ENCODE data around the gene AFP. TPM values are rescaled to one million over a fixed set of nuclear protein-coding genes. Genes with fewer than 3 reads are reported as not detected.

Gene AFP
- total and polyA plus RNA-seq, 5 donors from 2014 or later = not detected

DNA sequence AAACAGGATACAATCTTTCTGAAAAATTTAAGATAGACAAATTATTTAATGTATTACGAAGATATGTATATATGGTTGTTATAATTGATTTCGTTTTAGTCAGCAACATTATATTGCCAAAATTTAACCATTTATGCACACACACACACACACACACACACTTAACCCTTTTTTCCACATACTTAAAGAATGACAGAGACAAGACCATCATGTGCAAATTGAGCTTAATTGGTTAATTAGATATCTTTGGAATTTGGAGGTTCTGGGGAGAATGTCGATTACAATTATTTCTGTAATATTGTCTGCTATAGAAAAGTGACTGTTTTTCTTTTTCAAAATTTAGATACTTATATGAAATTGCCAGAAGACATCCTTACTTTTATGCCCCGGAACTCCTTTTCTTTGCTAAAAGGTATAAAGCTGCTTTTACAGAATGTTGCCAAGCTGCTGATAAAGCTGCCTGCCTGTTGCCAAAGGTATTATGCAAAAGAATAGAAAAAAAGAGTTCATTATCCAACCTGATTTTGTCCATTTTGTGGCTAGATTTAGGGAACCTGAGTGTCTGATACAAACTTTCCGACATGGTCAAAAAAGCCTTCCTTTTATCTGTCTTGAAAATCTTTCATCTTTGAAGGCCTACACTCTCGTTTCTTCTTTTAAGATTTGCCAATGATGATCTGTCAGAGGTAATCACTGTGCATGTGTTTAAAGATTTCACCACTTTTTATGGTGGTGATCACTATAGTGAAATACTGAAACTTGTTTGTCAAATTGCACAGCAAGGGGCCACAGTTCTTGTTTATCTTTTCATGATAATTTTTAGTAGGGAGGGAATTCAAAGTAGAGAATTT, 26.8 kb upstream of the AFP start:
- H3K9me3 Mint-ChIP-seq = no peaks in the 10 kb centered on the region
- Histone ChIP-seq H3K27ac (ENCODE audit: insufficient read depth, low read length, poor library complexity, severe bottlenecking) (no peak overlapping the region), H3K9me3 (ENCODE audit: control insufficient read depth in 2 of 2, low read length in 2 of 2) (no peaks in the 10 kb centered on the region), H3K4me3 (ENCODE audit: low read depth, low read length) (no peak overlapping the region), H3K36me3 (ENCODE audit: control insufficient read depth, insufficient read depth, low read length) (no peaks in the 10 kb centered on the region), H3K27me3 (ENCODE audit: control insufficient read depth, insufficient read depth, low read length) (no peaks in the 10 kb centered on the region), H3K4me1 (ENCODE audit: control insufficient read depth, insufficient read depth, low read length, poor library complexity, severe bottlenecking) (no peaks in the 10 kb centered on the region)
- no peaks in the 10 kb centered on the region for H3K36me3 Mint-ChIP-seq
- H3K27me3 Mint-ChIP-seq = peaks cover 2% of the 10 kb centered on the region
- DNase-seq (no peak), ATAC-seq (ENCODE audit: low read depth in 2 of 2) (no peak)
- H3K4me1 Mint-ChIP-seq = no peaks in the 10 kb centered on the region
- no peak overlapping the region for H3K4me3 Mint-ChIP-seq
- no peak overlapping the region for H3K27ac Mint-ChIP-seq

DNA sequence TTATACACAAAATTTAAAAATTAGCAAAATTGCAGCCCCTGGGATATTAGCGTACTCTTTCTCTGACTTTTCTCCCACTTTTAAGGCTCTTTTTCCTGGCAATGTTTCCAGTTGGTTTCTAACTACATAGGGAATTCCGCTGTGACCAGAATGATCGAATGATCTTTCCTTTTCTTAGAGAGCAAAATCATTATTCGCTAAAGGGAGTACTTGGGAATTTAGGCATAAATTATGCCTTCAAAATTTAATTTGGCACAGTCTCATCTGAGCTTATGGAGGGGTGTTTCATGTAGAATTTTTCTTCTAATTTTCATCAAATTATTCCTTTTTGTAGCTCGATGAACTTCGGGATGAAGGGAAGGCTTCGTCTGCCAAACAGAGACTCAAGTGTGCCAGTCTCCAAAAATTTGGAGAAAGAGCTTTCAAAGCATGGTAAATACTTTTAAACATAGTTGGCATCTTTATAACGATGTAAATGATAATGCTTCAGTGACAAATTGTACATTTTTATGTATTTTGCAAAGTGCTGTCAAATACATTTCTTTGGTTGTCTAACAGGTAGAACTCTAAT, 26.0 kb upstream of the AFP start:
- no peak overlapping the region for H3K4me3 ChIP-seq (ENCODE audit: low read depth, low read length)
- Mint-ChIP-seq H3K4me3 (no peak overlapping the region), H3K36me3 (no peaks in the 10 kb centered on the region), H3K27me3 (no peaks in the 10 kb centered on the region), H3K27ac (no peak overlapping the region), H3K4me1 (no peaks in the 10 kb centered on the region), H3K9me3 (no peaks in the 10 kb centered on the region)
- no peaks in the 10 kb centered on the region for H3K27me3 ChIP-seq (ENCODE audit: control insufficient read depth, insufficient read depth, low read length)
- H3K9me3 ChIP-seq (ENCODE audit: control insufficient read depth in 2 of 2, low read length in 2 of 2) = no peaks in the 10 kb centered on the region
- H3K27ac ChIP-seq (ENCODE audit: insufficient read depth, low read length, poor library complexity, severe bottlenecking) = no peak overlapping the region
- ATAC-seq (ENCODE audit: low read depth in 2 of 2) (no peak), DNase-seq (no peak)
- H3K36me3 ChIP-seq (ENCODE audit: control insufficient read depth, insufficient read depth, low read length) = no peaks in the 10 kb centered on the region
- H3K4me1 ChIP-seq (ENCODE audit: control insufficient read depth, insufficient read depth, low read length, poor library complexity, severe bottlenecking) = no peaks in the 10 kb centered on the region

GRCh38 chr4:73410916-73411730, 24.9 kb upstream of the AFP start:
- no peak for DNase-seq
- no peaks in the 10 kb centered on the region for H3K27me3 Mint-ChIP-seq

GRCh38 chr4:73411731-73412414, 24.1 kb upstream of the AFP start:
- ATAC-seq (ENCODE audit: low read depth in 2 of 2) (no peak), DNase-seq (no peak)
- H3K27ac Mint-ChIP-seq = no peak overlapping the region
- no peaks in the 10 kb centered on the region for H3K36me3 Mint-ChIP-seq
- Histone ChIP-seq H3K4me1 (ENCODE audit: control insufficient read depth, insufficient read depth, low read length, poor library complexity, severe bottlenecking) (no peaks in the 10 kb centered on the region), H3K9me3 (ENCODE audit: control insufficient read depth in 2 of 2, low read length in 2 of 2) (no peaks in the 10 kb centered on the region), H3K36me3 (ENCODE audit: control insufficient read depth, insufficient read depth, low read length) (no peaks in the 10 kb centered on the region), H3K4me3 (ENCODE audit: low read depth, low read length) (no peak overlapping the region), H3K27ac (ENCODE audit: insufficient read depth, low read length, poor library complexity, severe bottlenecking) (no peak overlapping the region), H3K27me3 (ENCODE audit: control insufficient read depth, insufficient read depth, low read length) (no peaks in the 10 kb centered on the region)
- H3K4me3 Mint-ChIP-seq = no peak overlapping the region
- H3K27me3 Mint-ChIP-seq = no peaks in the 10 kb centered on the region
- H3K9me3 Mint-ChIP-seq = no peaks in the 10 kb centered on the region
- H3K4me1 Mint-ChIP-seq = no peaks in the 10 kb centered on the region

More at GRCh38 chr4:73410916-73411730, 24.9 kb upstream of the AFP start:
- ATAC-seq (ENCODE audit: low read depth in 2 of 2) = no peak
- Mint-ChIP-seq H3K4me1 (no peaks in the 10 kb centered on the region), H3K4me3 (no peak overlapping the region), H3K9me3 (no peaks in the 10 kb centered on the region), H3K27ac (no peak overlapping the region), H3K36me3 (no peaks in the 10 kb centered on the region)
- Histone ChIP-seq H3K4me3 (ENCODE audit: low read depth, low read length) (no peak overlapping the region), H3K27ac (ENCODE audit: insufficient read depth, low read length, poor library complexity, severe bottlenecking) (no peak overlapping the region), H3K9me3 (ENCODE audit: control insufficient read depth in 2 of 2, low read length in 2 of 2) (no peaks in the 10 kb centered on the region), H3K36me3 (ENCODE audit: control insufficient read depth, insufficient read depth, low read length) (no peaks in the 10 kb centered on the region), H3K27me3 (ENCODE audit: control insufficient read depth, insufficient read depth, low read length) (no peaks in the 10 kb centered on the region), H3K4me1 (ENCODE audit: control insufficient read depth, insufficient read depth, low read length, poor library complexity, severe bottlenecking) (no peaks in the 10 kb centered on the region)

DNA sequence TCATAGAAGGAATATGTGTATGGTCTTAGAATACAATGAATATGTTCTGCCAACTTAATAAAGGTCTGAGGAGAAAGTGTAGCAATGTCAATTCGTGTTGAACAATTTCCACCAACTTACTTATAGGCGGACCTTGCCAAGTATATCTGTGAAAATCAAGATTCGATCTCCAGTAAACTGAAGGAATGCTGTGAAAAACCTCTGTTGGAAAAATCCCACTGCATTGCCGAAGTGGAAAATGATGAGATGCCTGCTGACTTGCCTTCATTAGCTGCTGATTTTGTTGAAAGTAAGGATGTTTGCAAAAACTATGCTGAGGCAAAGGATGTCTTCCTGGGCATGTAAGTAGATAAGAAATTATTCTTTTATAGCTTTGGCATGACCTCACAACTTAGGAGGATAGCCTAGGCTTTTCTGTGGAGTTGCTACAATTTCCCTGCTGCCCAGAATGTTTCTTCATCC, 22.7 kb upstream of the AFP start:
- no peaks in the 10 kb centered on the region for H3K4me1 ChIP-seq (ENCODE audit: control insufficient read depth, insufficient read depth, low read length, poor library complexity, severe bottlenecking)
- DNase-seq = no peak
- H3K4me3 ChIP-seq (ENCODE audit: low read depth, low read length) = no peak overlapping the region
- H3K27me3 ChIP-seq (ENCODE audit: control insufficient read depth, insufficient read depth, low read length) = no peaks in the 10 kb centered on the region
- no peaks in the 10 kb centered on the region for H3K9me3 ChIP-seq (ENCODE audit: control insufficient read depth in 2 of 2, low read length in 2 of 2)
- no peaks in the 10 kb centered on the region for H3K9me3 Mint-ChIP-seq
- no peaks in the 10 kb centered on the region for H3K36me3 Mint-ChIP-seq
- no peak overlapping the region for H3K27ac Mint-ChIP-seq
- no peak for ATAC-seq (ENCODE audit: low read depth in 2 of 2)
- no peaks in the 10 kb centered on the region for H3K36me3 ChIP-seq (ENCODE audit: control insufficient read depth, insufficient read depth, low read length)
- no peaks in the 10 kb centered on the region for H3K27me3 Mint-ChIP-seq
- no peaks in the 10 kb centered on the region for H3K4me1 Mint-ChIP-seq
- H3K27ac ChIP-seq (ENCODE audit: insufficient read depth, low read length, poor library complexity, severe bottlenecking) = no peak overlapping the region
- no peak overlapping the region for H3K4me3 Mint-ChIP-seq

DNA sequence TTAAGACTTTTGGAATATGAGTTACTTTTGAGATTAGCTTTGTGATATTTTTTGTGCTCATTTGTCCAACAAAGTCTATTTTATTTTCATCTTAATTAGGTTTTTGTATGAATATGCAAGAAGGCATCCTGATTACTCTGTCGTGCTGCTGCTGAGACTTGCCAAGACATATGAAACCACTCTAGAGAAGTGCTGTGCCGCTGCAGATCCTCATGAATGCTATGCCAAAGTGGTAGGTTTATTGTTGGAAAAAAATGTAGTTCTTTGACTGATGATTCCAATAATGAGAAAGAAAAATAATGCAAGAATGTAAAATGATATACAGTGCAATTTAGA, 21.1 kb upstream of the AFP start:
- H3K27me3 ChIP-seq (ENCODE audit: control insufficient read depth, insufficient read depth, low read length) = no peaks in the 10 kb centered on the region
- H3K9me3 Mint-ChIP-seq = no peaks in the 10 kb centered on the region
- H3K27ac ChIP-seq (ENCODE audit: insufficient read depth, low read length, poor library complexity, severe bottlenecking) = no peak overlapping the region
- no peak overlapping the region for H3K4me3 ChIP-seq (ENCODE audit: low read depth, low read length)
- H3K4me3 Mint-ChIP-seq = no peak overlapping the region
- H3K27ac Mint-ChIP-seq = no peak overlapping the region
- H3K36me3 Mint-ChIP-seq = no peaks in the 10 kb centered on the region
- no peaks in the 10 kb centered on the region for H3K4me1 Mint-ChIP-seq
- no peak for ATAC-seq (ENCODE audit: low read depth in 2 of 2)
- no peaks in the 10 kb centered on the region for H3K27me3 Mint-ChIP-seq
- H3K4me1 ChIP-seq (ENCODE audit: control insufficient read depth, insufficient read depth, low read length, poor library complexity, severe bottlenecking) = no peaks in the 10 kb centered on the region
- DNase-seq = no peak
- no peaks in the 10 kb centered on the region for H3K36me3 ChIP-seq (ENCODE audit: control insufficient read depth, insufficient read depth, low read length)
- H3K9me3 ChIP-seq (ENCODE audit: control insufficient read depth in 2 of 2, low read length in 2 of 2) = no peaks in the 10 kb centered on the region

DNA sequence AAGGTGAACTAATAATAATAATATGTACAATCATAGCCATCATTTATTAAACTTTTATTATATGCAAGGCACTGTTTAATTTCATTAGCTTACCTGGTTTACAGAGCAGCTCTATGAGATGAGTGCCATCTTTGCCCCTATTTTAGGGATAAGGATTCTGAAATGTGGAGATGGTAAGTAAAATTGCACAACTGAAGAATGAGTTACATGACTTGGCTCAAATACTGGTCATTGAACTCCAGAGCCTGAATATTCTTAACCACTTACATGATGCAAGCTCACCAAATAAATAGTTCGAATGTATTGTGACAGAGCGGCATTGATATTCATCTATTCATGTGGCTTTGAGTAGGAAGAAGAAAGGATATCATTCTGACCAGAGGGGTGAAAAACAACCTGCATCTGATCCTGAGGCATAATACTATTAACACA, 20.2 kb upstream of the AFP start:
- Histone ChIP-seq H3K36me3 (ENCODE audit: control insufficient read depth, insufficient read depth, low read length) (no peaks in the 10 kb centered on the region), H3K9me3 (ENCODE audit: control insufficient read depth in 2 of 2, low read length in 2 of 2) (no peaks in the 10 kb centered on the region), H3K4me3 (ENCODE audit: low read depth, low read length) (no peak overlapping the region), H3K4me1 (ENCODE audit: control insufficient read depth, insufficient read depth, low read length, poor library complexity, severe bottlenecking) (no peaks in the 10 kb centered on the region), H3K27me3 (ENCODE audit: control insufficient read depth, insufficient read depth, low read length) (no peaks in the 10 kb centered on the region), H3K27ac (ENCODE audit: insufficient read depth, low read length, poor library complexity, severe bottlenecking) (no peak overlapping the region)
- H3K36me3 Mint-ChIP-seq = no peaks in the 10 kb centered on the region
- no peak overlapping the region for H3K4me3 Mint-ChIP-seq
- ATAC-seq (ENCODE audit: low read depth in 2 of 2) (no peak), DNase-seq (no peak)
- no peaks in the 10 kb centered on the region for H3K9me3 Mint-ChIP-seq
- no peaks in the 10 kb centered on the region for H3K4me1 Mint-ChIP-seq
- H3K27ac Mint-ChIP-seq = no peak overlapping the region
- no peaks in the 10 kb centered on the region for H3K27me3 Mint-ChIP-seq
